Measurements from ENCODE around the gene TMEM179B. TPM values are rescaled to one million over a fixed set of nuclear protein-coding genes. Genes with fewer than 3 reads are reported as not detected.

TMEM179B gene
- total and polyA plus RNA-seq, 2 of the 13 experiments (the other 11 are each of a cell fraction or from before 2014, with no cell fraction given) = 24.8 to 25.7 TPM

DNA sequence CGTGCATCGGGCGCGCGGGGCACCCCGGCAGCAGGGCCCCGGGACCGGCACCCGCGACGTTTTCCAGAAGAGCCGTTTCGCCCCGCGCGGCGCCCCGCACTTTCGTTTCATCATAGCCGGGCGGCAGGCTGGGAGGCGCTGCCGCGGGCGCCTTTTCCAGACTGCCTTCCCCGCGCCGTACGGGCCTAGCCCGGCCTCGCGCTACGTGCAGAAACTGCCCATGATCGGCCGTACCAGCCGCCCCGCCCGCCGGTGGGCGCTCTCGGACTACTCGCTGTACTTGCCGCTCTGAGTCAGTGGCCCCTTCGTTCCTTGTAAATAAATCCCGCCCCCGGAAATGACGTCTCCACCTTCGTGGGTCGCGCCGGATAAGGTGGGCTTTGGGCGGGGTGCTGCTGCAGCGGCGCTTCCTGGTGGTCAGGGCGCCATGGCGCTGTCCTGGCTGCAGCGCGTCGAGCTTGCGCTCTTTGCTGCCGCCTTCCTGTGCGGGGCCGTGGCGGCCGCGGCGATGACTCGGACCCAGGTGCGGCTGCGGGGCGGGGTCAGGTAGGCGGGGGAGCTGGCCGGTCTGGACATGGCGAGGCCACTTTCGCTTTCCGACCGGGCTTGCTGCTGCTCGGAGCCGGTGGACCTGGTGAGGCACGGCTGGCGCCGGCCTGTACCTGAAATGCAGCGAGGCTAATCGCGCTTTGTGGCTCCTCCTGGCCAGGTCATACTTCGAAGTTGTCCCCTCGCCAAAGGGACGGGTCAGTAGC lies at the start of gene TMEM179B (continued):
- TF ChIP-seq, protein P1, sequence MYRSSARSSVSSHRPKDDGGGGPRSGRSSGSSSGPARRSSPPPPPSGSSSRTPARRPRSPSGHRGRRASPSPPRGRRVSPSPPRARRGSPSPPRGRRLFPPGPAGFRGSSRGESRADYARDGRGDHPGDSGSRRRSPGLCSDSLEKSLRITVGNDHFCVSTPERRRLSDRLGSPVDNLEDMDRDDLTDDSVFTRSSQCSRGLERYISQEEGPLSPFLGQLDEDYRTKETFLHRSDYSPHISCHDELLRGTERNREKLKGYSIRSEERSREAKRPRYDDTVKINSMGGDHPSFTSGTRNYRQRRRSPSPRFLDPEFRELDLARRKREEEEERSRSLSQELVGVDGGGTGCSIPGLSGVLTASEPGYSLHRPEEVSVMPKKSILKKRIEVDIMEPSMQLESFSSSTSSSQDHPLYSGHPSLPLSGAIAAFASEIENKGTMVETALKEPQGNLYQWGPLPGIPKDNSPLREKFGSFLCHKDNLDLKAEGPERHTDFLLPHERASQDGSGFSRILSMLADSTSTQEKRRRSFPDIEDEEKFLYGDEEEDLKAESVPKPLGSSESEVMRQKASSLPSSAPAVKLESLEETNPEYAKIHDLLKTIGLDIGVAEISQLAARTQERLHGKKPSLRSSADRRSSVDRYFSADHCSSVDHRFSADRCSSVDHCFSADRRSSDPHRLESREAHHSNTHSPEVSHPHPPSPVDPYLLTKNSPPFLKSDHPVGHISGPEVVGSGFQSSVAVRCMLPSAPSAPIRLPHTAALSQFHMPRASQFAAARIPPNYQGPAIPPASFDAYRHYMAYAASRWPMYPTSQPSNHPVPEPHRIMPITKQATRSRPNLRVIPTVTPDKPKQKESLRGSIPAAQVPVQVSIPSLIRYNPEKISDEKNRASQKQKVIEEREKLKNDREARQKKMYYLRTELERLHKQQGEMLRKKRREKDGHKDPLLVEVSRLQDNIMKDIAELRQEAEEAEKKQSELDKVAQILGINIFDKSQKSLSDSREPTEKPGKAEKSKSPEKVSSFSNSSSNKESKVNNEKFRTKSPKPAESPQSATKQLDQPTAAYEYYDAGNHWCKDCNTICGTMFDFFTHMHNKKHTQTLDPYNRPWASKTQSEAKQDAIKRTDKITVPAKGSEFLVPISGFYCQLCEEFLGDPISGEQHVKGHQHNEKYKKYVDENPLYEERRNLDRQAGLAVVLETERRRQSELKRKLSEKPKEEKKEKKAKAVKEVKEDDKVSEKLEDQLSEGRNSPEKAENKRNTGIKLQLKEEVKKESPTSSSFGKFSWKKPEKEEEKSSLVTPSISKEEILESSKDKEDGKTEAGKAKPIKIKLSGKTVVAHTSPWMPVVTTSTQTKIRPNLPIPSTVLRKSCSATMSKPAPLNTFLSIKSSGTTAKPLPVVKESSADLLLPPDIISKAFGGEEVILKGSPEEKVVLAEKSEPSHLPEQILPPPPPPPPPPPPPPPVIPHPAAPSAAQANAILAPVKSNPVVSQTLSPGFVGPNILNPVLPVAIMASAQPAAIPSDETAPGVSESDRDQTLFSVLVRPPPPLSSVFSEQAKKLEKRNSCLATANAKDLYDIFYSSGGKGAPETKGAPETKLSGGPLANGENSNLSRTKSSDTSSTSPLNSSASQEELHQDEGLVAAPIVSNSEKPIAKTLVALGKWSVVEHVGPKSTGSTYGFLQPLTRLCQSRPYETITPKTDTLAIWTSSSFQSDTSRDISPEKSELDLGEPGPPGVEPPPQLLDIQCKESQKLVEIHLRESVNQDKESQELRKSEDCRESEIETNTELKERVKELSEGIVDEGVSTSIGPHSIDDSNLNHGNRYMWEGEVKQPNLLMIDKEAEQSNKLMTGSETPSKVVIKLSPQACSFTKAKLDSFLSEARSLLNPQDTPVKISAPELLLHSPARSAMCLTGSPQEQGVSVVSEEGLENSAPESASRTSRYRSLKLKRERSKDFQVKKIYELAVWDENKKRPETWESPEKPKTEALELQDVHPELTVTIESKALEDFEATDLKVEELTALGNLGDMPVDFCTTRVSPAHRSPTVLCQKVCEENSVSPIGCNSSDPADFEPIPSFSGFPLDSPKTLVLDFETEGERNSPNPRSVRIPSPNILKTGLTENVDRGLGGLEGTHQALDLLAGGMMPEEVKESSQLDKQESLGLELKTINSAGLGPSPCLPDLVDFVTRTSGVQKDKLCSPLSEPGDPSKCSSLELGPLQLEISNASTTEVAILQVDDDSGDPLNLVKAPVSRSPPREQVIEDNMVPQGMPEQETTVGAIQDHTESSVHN (CRISPR knock-in tag; IDR thresholded peaks at IDR 0.05) = peak; percentile 97
- 0 out of 2 replicates have a peak, but pooled peaks have one; percentile 44 for TF ChIP-seq MEF2D (CRISPR knock-in tag; IDR thresholded peaks at IDR 0.05)
